Endothelial cell of umbilical vein (primary cell): ENCODE results near the gene NIPBL. TPM values are rescaled to one million over a fixed set of nuclear protein-coding genes. Genes with fewer than 3 reads are reported as not detected.

ENCODE experiments used
- BruUV-seq: library from RNA; stranded (reverse); fragments of 400-500 nt; replicated peaks from 2 replicates; lab custom pipeline; 2021; lab: Mats Ljungman, UMichigan
- CTCF ChIA-PET: fragments of 300-600, 350-600 bp; sonication (Branson Sonifier 250); formaldehyde crosslinking; loops from one replicate; lab custom pipeline; 2021; ENCODE audit warnings: antibody characterized with exemption, inconsistent platforms; lab: Charles Lee
- POLR2A ChIA-PET: fragments of 300-600, 350-600 bp; sonication (Branson Sonifier 250); formaldehyde crosslinking; loops from one replicate; lab custom pipeline; 2021; ENCODE audit warnings: antibody characterized with exemption, inconsistent platforms; lab: Charles Lee
- DNase-seq: peaks from one replicate; pipeline ENCODE4 v3.0.0-alpha.2; 2011; ENCODE audit warnings: low read depth, low spot score
- FAIRE-seq: peaks from 2 replicates; lab custom pipeline; 2011; peaks lifted over from hg19 to GRCh38; lab: Jason Lieb, UNC
- H2AFZ ChIP-seq: 2 replicates; pipeline ENCODE4 v1.6.0; 2012; ENCODE audit warnings: low read depth, low read length, control low read depth, inconsistent platforms
- H3K27ac ChIP-seq: 2 replicates; pipeline ENCODE4 v1.5.1; 2011; ENCODE audit warnings: low read depth, mild to moderate bottlenecking, control low read depth, low read length, moderate library complexity; ENCODE audit not compliant: insufficient read depth
- H3K27me3 ChIP-seq, 2 experiments: 2 replicates each; pipeline versions ENCODE4 v1.6.0 to v1.6.1; 2011; ENCODE audit warnings: low read length in 2 of 2, mixed read lengths in 1 of 2; ENCODE audit not compliant: control insufficient read depth in 2 of 2, insufficient read depth in 2 of 2
- H3K36me3 ChIP-seq, 2 experiments: 2 replicates in 1 of 2; 3 replicates in 1 of 2; pipeline ENCODE4 v1.5.1; 2011; ENCODE audit warnings: low read length in 2 of 2, mild to moderate bottlenecking in 1 of 2, moderate library complexity in 1 of 2; ENCODE audit not compliant: control insufficient read depth in 2 of 2, insufficient read depth in 2 of 2; ENCODE audit errors: extremely low read depth in 1 of 2
- H3K4me1 ChIP-seq: 3 replicates; pipeline ENCODE4 v1.5.1; 2011; ENCODE audit warnings: mild to moderate bottlenecking, low read length; ENCODE audit not compliant: control insufficient read depth, insufficient read depth; ENCODE audit errors: extremely low read depth
- H3K4me2 ChIP-seq: 2 replicates; pipeline ENCODE4 v1.6.1; 2011; ENCODE audit warnings: low read length, control low read depth, mixed read lengths; ENCODE audit not compliant: insufficient read depth
- H3K4me3 ChIP-seq, 3 experiments: fragments of 200-600 bp in 1 of 3; sonication (generic), shearing (Covaris generic) in 1 of 3; replicated peaks in 1 of 3; 2 replicates each; pipeline ENCODE4 v1.5.1; 2011 to 2016; ENCODE audit warnings: control low read depth in 3 of 3, low read length in 3 of 3, mild to moderate bottlenecking in 2 of 3, inconsistent platforms in 1 of 3, low read depth in 1 of 3, moderate library complexity in 1 of 3; ENCODE audit not compliant: insufficient read depth in 1 of 3
- H3K79me2 ChIP-seq: 2 replicates; pipeline ENCODE4 v1.6.0; 2012; ENCODE audit warnings: low read length, inconsistent platforms; ENCODE audit not compliant: control insufficient read depth, insufficient read depth
- H3K9ac ChIP-seq: replicated peaks from 2 replicates; pipeline ENCODE3; 2011; ENCODE audit warnings: low read length, control low read depth; ENCODE audit not compliant: insufficient read depth; ENCODE audit errors: extremely low read depth
- H3K9me1 ChIP-seq: replicated peaks from 3 replicates; pipeline ENCODE4 v1.6.0; 2011; ENCODE audit warnings: mild to moderate bottlenecking, low read length; ENCODE audit not compliant: control insufficient read depth, insufficient read depth; ENCODE audit errors: extremely low read depth
- H3K9me3 ChIP-seq: replicated peaks from 2 replicates; pipeline ENCODE4 v1.5.1; 2012; ENCODE audit warnings: low read length, inconsistent platforms; ENCODE audit not compliant: control insufficient read depth, insufficient read depth
- H4K20me1 ChIP-seq: replicated peaks from 2 replicates; pipeline ENCODE3; 2011; ENCODE audit warnings: mild to moderate bottlenecking, low read length; ENCODE audit not compliant: control insufficient read depth, insufficient read depth; ENCODE audit errors: extremely low read depth
- CTCF ChIP-seq, 2 donors: IDR thresholded peaks; 1 replicate in 1 of 2; 2 replicates in 1 of 2; pipeline ENCODE4 v1.5.1; 2011; ENCODE audit warnings: low read length in 2 of 2, mild to moderate bottlenecking in 2 of 2, moderate library complexity in 2 of 2, control low read depth in 1 of 2, inconsistent platforms in 1 of 2, low read depth in 1 of 2; ENCODE audit not compliant: insufficient read depth in 1 of 2; ENCODE audit errors: extremely low read depth in 1 of 2
- EZH2 ChIP-seq: IDR thresholded peaks from 2 replicates; pipeline ENCODE4 v1.6.1; 2012; ENCODE audit warnings: borderline replicate concordance, low read depth, mild to moderate bottlenecking, moderate library complexity, low read length, inconsistent platforms; ENCODE audit not compliant: severe bottlenecking
- FOS ChIP-seq: IDR thresholded peaks from 2 replicates; pipeline ENCODE4 v1.6.1; 2011; ENCODE audit warnings: mild to moderate bottlenecking, low read length, moderate library complexity, borderline replicate concordance; ENCODE audit not compliant: insufficient read depth
- GATA2 ChIP-seq: IDR thresholded peaks from 2 replicates; pipeline ENCODE4 v1.7.0; 2011; ENCODE audit warnings: low read depth, mild to moderate bottlenecking, moderate library complexity, mixed read lengths, low read length; ENCODE audit not compliant: insufficient read length, insufficient read depth
- MYC ChIP-seq: IDR thresholded peaks from one replicate; pipeline ENCODE4 v1.6.1; 2011; ENCODE audit warnings: mild to moderate bottlenecking, low read depth, low read length
- POLR2A ChIP-seq: IDR thresholded peaks from 2 replicates; pipeline ENCODE4 v1.6.1; 2012; ENCODE audit warnings: low read depth, mild to moderate bottlenecking, control low read depth, low read length
- POLR2AphosphoS5 ChIP-seq: IDR thresholded peaks from 2 replicates; pipeline ENCODE4 v1.6.1; 2012; ENCODE audit warnings: low read depth, mild to moderate bottlenecking, control low read depth, low read length, moderate library complexity; ENCODE audit not compliant: insufficient read depth
- dilution Hi-C: fragments of 300-500 bp; cut with MboI; formaldehyde crosslinking; loops from one replicate; pipeline ENCODE4 v1.15.0; 2019; ENCODE audit warnings: low sequenced_read_pairs; ENCODE audit not compliant: extremely low pct_ligation_motif_present
- intact Hi-C: fragments of 100-400 bp; cut with micrococcal nuclease; formaldehyde crosslinking; loops from one replicate; pipeline ENCODE4 v1.10.0; 2022
- polyA plus RNA-seq, 4 experiments: library from polyadenylated mRNA; depleted of rRNA in 3 of 4; stranded (reverse) in 3 of 4; unstranded in 1 of 4; fragments of >200 nt; gene quantifications; 2 replicates each; pipeline versions ENCODE4 v1.2.1 to v1.2.3, GENCODE V29; 2011 to 2012; ENCODE audit warnings: missing spikeins in 1 of 4
- total RNA-seq: library from RNA; stranded (reverse); gene quantifications from 2 replicates; pipeline ENCODE4 v1.2.3, GENCODE V29; 2021
- TF ChIP-seq, protein P1 (sequence below): IDR thresholded peaks from 2 replicates; pipeline ENCODE4 v1.6.1; 2011; ENCODE audit not compliant: insufficient read depth, insufficient read length

Gene NIPBL
- total and polyA plus RNA-seq, 2 donors (not counting 3 experiments of a cell fraction or from before 2014, with no cell fraction given), result 15.5 to 50.7 TPM

- Histone ChIP-seq H3K4me1 (peaks cover 32% of the 10 kb centered on the region), H3K4me2 (peak overlapping the region; percentile 95), H3K9ac (peak overlapping the region; percentile 94), H3K27me3 (no peaks in the 10 kb centered on the region), H3K9me3 (no peaks in the 10 kb centered on the region), H3K9me1 (no peaks in the 10 kb centered on the region), H3K36me3 (no peaks in the 10 kb centered on the region), H3K4me3 (peak overlapping the region; percentile 80 to 99 (median 92)), H3K79me2 (peaks cover 80% of the 10 kb centered on the region), H3K27ac (peak overlapping the region; percentile 83), H2AFZ (peak overlapping the region; percentile 8), H4K20me1 (peaks cover 12% of the 10 kb centered on the region)
- DNase-seq, result peak; percentile 67
- CTCF ChIA-PET, result interaction anchor here (0.7 to 4.5 kb wide), 16 partner anchors 10 to 633 kb away, joined by 3 to 28 read pairs (median 4); partner anchors contain the start of gene NADK2
- POLR2A ChIA-PET, result no interaction called here
- intact Hi-C loops, result loop anchor here (5.0 to 10.0 kb wide), 4 partner anchors 372 to 840 kb away; partner anchors contain the start of genes CPLANE1, LMBRD2, NADK2 and SKP2
- no TSS peak for BruUV-seq
- dilution Hi-C loops, result no loop called here
- FAIRE-seq, result no peak
- no peak for TF ChIP-seq MYC
- no peak for TF ChIP-seq EZH2
- TF ChIP-seq, protein P1, sequence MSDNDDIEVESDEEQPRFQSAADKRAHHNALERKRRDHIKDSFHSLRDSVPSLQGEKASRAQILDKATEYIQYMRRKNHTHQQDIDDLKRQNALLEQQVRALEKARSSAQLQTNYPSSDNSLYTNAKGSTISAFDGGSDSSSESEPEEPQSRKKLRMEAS, result no peak
- no peak for TF ChIP-seq POLR2A
- peak; percentile 17 for TF ChIP-seq GATA2
- TF ChIP-seq CTCF (IDR thresholded peaks at IDR 0.05; ENCODE audit: extremely low read depth in 1 of 2, insufficient read depth in 1 of 2, low read depth in 1 of 2, low read length in 2 of 2), result no peak
- no peak for TF ChIP-seq POLR2AphosphoS5
- no peak for TF ChIP-seq FOS
Measured at GRCh38 chr5:36875051-36875789, 1.3 kb upstream of the NIPBL start.
